SHP77 (cell line): Measurements from ENCODE around the gene TMC2.
"Not testable (repeated sequence)": the region's sequence is repeated elsewhere in the genome, so short reads cannot be mapped to it uniquely, and the experiment has no call there.

Experiments used
- DNase-seq, 2 experiments: peaks; one replicate each; lab custom pipeline; 2025; lab: John Stamatoyannopoulos, UW

Gene TMC2

DNA sequence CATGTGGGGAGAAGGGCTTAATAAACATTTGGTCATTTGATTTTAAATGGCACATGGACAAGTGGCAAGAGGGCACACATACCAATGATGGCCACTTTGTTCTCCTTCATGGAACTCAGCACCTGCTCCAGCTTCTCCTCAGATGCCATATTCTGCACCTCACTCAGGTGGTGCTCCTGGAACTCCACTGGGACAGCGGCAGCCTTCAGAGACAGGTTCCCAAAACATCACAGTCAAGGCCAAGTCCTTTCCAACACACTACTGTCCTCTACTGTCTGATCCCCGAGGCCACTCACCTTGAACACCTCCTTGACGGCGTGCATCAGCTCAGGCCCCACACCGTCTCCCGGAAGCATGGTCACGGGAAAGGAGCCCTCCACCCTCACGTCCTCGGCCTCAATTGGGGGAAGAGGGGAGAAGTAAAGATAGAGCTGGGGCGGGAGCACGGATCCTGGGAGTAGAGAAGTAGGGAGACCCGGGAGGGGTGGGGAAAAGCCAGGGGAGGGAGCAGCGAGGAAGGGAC lies 127.1 kb downstream of the TMC2 start:
- no peak for DNase-seq

DNA sequence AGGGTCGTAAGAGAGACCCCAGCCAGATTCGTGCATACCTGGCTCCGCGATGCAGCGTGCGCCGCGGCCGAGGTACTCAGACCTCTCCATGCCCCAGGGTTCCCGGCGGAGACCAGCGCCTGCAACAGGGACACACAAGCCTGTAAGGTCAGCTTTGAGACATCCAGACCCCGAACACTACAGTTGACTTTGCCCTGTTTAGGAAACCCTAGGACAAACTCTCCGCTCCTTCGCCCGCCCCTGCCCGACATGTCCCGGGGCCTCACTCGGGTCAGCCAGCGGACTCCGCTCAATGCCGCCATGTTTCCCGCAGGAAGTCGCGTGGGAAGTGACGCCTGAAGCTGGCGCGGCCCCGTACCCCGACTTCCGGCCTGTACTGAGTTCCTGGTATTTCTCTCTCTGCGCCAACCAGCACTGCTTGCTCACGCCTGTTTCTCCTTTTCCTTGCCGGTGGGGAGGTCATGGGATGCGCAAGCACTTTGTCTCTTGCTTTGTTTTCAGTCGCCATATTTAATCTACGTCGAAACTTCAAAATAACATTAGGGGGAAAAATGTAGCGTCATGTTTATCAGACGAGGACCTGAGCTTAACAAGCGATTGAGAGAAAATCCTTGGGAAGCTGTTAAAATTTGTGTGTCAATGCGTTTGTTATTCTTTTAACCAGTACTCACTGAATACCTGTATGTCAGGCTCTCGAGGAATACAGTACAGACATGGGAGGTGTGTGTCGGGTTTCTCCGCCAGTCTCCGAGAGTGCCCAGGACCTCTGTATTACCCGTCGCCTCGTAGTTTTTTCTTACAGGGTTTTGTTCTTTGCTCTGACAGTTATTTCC lies 127.7 kb downstream of the TMC2 start, which contains the start of gene IDH3B:
Gene IDH3B (minus strand): TSS at position 330 of the 833 bp plus-strand sequence. CDS start 28 bp downstream, at position 302.
- peak; percentile 92 to 95 for DNase-seq

DNA sequence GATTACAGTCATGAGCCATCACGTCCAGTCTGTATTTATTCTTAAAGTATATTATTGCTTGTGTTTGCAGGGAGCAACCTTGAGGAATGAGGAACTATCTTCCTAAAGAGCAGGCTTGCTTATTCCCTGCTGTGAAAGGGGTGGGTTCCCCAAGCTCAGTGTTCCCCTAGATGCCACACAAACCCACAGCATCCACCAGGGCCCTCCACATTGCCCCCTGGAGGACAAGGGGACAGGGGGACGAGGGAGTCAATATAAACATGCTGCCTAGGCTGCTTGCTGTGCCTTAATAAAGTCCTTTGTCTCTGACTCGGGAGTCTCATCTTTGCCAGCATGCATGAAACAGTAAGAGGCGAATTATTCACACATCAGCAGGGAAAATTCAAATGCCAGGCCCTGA lies 135.6 kb downstream of the TMC2 start:
- DNase-seq: no peak

DNA sequence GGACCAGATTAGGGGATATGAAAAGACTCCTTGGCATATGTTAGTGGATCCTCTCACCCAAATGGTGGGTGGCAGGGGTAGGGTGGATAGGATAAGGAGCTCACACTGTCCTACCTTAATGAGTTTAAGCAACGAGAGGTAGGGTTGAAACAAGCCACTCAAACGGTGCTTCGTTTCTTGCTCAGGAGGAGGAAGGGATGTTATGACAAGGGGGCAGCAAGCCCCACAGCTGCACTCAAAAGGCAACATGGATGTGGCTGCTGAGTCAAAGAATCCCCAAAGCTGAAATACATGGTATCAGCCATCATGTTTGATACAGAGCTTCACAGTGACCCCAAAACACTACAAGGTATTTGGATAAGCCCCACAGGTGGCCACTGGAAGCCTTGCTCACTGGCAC lies 136.1 kb downstream of the TMC2 start:
- no peak for DNase-seq

- no peak for DNase-seq
Observed at GRCh38 chr20:2673453-2673852, 137.1 kb downstream of the TMC2 start.

DNA sequence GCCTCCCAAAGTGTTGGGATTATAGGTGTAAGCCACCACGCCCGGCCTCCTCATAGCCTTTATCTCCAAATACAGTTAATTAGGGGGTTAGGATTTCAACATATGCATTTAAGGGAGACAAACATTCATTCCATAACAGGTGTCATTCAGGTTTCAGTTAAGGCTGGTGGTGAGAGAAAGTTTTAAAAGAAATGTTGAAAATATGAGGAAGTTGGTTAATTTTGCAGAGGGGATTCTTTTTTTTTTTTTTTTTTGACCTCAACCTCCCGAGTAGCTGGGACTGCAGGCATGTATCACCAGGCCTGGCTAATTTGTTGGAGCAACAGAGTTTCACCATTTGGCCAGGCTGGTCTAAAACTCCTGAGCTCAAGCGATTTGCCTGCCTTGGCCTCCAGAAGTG lies 143.7 kb downstream of the TMC2 start:
- DNase-seq: no peak

DNA sequence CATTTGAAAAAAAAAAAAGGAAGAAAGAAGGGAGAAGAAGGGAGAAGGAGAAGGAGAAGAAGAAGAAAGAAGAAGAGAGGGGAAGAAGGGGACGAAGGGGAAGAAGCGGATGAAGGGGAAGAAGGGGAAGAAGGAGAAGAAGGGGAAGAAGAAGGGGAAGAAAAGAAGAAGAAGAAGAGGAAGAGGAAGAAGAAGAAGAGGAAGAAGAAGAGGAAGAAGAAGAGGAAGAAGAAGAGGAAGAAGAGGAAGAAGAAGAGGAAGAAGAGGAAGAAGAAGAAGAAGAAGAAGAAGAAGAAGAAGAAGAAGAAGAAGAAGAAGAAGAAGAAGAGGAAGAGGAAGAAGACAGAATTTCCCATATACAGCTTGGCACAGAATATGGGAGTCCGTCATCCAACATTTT lies 145.7 kb downstream of the TMC2 start:
- DNase-seq: not testable (repeated sequence)

DNA sequence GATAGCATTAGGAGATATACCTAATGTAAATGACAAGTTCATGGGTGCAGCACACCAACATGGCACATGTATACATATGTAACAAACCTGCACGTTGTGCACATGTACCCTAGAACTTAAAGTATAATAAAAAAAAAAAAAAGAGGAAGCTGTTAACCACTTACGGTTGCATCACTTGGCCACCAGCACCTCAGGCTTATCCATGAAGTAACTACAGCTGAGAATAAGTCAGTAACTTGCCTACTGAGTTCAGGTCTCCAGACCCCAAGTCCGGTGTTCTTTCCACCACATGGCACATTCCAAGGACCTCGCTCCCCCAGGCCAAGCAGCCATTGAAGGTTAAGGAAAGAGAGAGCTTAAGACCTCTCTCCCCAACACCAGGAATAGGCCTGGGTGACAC lies 148.4 kb downstream of the TMC2 start:
- DNase-seq: not testable (repeated sequence)

DNA sequence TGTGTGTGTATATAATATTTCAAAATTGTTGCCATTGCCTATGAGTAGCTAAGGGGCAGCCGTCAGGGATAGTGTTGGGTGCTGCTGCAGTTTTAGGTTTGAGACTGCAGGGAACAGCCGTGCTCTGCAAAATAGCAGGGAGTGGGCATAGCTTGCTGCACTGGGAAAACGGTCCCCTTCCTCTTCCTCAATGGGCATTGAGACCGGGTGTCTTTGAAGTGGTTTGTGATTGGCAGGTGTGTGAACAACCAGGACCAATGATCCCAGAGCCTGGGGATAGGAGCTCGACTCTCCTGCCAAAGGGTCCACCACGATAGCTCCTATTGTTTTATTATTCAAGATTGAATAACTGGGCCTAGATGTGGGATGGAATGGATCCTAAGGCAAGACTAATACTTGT lies 151.1 kb downstream of the TMC2 start:
- DNase-seq: no peak

DNA sequence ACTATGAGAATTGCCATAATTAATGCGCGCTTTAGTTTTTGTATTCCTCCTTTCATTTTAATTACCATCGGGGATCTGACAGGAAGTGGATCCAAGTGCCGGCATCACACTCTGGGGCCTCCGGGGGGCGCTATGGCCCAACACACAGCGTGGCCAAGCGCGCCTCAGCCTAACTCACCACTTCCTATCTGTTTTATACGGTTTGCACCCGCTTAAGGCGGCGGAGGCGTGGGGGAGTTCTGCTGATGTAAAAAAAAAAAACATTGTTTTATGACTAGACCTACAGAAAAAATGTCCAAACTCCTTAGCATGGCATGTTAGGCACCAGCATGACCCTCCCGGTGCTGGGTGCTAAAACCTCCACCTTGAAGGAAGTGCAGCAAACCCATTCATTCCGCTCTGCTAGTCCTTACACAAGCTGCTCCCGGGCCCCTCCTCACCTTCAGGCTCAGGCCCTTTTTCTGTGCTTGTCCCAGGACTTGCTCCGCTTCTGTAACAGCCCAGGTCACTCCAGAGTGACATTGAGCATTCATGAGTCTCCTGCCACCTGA lies 151.7 kb downstream of the TMC2 start:
- DNase-seq: peak; percentile 58 to 82

- no peak for DNase-seq
Observed at GRCh38 chr20:2690213-2690612, 153.8 kb downstream of the TMC2 start.

- DNase-seq: no peak
Observed at GRCh38 chr20:2690718-2691117, 154.3 kb downstream of the TMC2 start.

- no peak for DNase-seq
Observed at GRCh38 chr20:2691127-2691526, 154.8 kb downstream of the TMC2 start.
